GM18505 (cell line): ENCODE results near the gene ADGRV1.

ENCODE experiments used
- ATAC-seq: cut with Tn5 transposase; IDR thresholded peaks from one replicate; pipeline ENCODE4 v1.9.1; 2021; ENCODE audit not compliant: unreplicated experiment
- POLR2A ChIP-seq: IDR thresholded peaks from 4 replicates; pipeline ENCODE4 v1.6.1; 2011; ENCODE audit warnings: borderline replicate concordance; ENCODE audit not compliant: insufficient read depth, insufficient read length; ENCODE audit errors: extremely low read depth

ADGRV1 gene

DNA sequence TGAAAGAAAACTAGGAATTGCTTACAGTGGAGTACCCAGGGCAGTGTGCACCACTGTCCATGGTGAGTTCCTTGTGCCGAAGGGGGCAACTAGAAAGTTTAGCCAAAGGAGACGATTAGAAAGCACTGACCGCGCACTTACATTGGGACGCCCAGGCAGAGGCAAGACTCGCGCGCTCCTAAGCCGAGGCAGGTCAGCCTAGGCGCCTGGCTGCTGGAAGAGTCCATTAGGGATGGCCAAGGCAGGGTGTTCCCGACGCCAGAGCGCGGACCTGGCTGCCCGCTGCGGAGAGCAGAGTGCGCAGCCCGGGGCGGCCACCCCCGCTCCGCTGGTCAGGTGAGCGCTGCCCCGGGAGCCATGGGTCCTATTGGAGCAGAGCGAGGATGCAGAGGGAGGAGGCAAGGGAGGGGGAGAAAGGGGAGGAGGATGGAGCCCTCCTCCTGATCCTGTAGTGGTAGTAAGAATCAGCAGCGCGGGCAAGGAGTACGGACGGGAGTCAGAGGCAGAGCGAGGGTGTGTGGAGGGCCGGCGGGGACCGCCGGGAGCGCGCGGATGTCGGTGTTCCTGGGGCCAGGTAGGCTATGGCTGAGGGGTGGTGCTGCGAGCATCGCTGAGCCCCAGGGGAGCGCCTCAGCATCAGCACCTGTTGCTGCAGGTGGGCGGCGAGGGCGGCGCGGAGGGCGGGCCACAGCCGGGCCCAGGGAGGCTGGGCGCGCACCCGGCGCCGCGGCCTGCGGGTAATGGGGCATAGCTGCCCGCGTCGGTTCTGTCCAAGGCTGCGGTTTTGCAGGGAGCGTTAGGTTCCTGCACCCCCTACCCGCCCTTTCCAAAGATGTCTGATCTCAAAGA is at the start of gene ADGRV1:
Gene ADGRV1, plus strand, starts transcription at position 454 of the 849 bp plus-strand sequence. Its CDS starts 99 bp downstream, at position 553.
- no peak for TF ChIP-seq POLR2A
- ATAC-seq = peak; percentile 55

DNA sequence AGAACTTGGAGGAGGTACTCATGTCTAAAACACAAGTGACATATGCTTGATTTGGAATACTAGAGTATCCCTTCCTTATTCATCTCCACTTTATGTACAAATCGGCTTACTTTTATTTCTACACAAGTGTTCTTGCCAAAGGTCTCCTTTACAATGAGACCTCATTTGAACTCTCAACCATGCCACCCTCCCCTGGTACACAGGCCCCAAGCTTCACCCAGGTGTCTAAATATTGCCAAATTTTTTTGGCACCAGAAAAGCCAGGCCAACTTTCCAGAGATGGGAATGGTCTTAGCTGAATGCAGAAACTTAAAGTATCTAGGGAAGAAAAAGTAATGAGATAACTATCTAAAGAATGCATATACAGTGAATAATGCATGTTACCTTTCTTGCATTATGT is 48.2 kb upstream of the ADGRV1 start:
- no peak for ATAC-seq
- no peak for TF ChIP-seq POLR2A

- TF ChIP-seq POLR2A = no peak
Measured at GRCh38 chr5:90514520-90514919, 44.1 kb upstream of the ADGRV1 start.

DNA sequence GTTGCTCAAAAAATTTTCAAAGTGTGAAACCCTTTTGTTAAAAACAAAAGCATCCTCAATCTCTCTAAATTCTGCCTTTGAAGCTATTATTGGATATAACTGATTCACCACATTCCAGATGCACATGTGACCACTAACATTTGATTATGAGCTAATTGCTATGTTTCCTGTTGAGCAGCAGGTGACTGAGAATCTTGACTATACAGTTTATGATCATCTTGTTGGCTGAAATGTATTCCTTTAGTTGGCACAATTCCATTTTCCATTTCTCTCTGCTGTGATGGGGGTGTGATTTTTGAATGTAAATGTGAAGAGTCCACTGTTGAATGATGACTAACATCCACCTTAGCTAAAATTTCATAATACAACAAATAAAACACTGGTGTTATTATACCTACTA is 39.9 kb upstream of the ADGRV1 start:
- no peak for ATAC-seq
- no peak for TF ChIP-seq POLR2A

More at GRCh38 chr5:90514520-90514919, 44.1 kb upstream of the ADGRV1 start:
- ATAC-seq = no peak

DNA sequence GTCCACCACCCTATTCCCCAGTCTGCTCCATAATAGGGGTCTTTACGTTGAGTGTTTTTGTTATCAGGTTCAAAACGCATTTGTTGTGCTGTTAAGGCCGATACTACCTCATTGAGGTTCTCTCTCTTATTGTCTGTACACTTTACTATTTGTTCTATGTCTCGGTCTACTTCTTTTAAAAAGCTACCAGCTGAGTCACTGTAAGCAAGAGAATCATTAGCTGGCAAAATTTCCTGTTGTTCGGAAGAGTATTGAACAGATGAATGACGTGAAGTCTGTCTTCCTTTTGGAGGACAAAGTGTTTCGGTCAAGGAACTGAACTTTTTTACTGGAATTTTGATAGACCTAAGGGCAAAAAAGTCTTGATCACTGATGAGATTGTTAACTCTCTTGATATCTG is 39.5 kb upstream of the ADGRV1 start:
- no peak for ATAC-seq
- TF ChIP-seq POLR2A = no peak

DNA sequence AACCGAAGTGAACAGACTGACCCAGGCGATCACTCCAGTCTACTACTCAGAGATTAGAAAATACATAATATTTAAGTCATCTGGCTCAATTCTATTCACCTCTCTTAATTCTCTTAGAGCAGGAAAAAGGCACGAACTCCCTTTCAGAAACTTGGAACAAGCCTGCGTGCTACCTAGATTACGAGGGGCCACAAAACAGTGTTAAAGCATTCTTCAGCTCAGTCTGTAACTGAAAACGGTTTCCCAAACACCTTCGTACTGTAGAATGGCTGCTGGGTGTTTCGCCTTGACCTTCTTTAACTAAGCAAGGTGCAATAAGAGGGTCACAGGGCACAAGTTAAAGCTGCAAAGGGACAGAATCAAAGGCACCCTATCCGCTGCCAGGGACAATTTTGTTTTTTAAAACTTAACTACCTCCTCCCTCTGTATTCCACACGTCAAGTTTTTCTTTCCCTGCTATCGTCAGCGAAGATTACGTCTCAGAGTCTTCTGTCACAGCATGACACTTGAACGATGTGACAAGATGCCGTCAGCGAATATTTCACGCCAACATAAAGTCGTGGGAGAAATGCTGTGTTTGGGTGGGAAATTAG is 29.9 kb upstream of the ADGRV1 start:
- peak; percentile 1 for ATAC-seq
- no peak for TF ChIP-seq POLR2A

- TF ChIP-seq POLR2A = peak; percentile 86
- peak; percentile 93 for ATAC-seq
Measured at GRCh38 chr5:90529194-90529938, 29.2 kb upstream of the ADGRV1 start, which contains the start of gene LYSMD3. TSS of gene LYSMD3 (minus strand) at chr5:90529584. CDS start at chr5:90525289, 4,295 bp downstream.

DNA sequence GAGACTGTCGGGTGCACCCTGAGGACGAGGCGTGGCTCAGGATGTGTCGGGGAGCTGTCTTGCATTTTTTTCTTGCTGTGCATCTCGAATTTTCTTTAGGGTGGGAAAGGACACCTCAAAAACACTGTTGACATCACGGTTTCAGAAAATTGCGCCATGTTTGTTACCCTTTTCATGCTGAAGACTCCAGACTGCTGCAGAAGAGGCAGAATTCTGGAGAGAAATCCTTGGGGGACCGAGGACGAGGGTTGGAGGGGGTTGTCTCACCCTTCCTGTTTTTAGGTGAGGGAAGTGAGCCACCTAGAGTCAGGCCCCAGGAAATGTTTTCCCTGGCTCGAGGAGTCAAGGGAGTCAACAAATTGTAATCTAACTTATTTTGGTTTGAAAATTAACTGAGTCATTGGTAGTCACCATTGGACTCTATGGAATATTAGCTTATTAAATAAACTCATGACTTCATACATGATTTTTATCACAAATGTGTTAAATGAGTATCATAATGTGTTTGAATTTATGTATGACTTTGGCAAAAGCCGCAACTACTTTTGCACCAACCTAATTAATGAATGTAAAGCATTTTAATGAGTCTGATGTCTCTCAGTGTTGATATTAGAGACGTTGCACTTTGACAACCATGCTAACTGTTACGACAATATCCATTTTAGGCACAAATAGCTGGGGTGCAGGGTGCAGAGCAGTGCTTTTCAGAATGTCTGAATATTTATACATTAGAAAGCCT is 28.5 kb upstream of the ADGRV1 start:
- peak; percentile 44 for ATAC-seq
- no peak for TF ChIP-seq POLR2A

GRCh38 chr5:90530736-90531487 is 27.7 kb upstream of the ADGRV1 start:
- ATAC-seq = no peak
- no peak for TF ChIP-seq POLR2A

GRCh38 chr5:90533794-90534193 is 24.8 kb upstream of the ADGRV1 start:
- TF ChIP-seq POLR2A = no peak
- ATAC-seq = no peak

- no peak for ATAC-seq
- TF ChIP-seq POLR2A = no peak
Measured at GRCh38 chr5:90534922-90535321, 23.7 kb upstream of the ADGRV1 start.

GRCh38 chr5:90542827-90543519 is 15.6 kb upstream of the ADGRV1 start:
- no peak for TF ChIP-seq POLR2A
- ATAC-seq = no peak
